ENCODE results near the gene CNPY1.

Gene CNPY1

DNA sequence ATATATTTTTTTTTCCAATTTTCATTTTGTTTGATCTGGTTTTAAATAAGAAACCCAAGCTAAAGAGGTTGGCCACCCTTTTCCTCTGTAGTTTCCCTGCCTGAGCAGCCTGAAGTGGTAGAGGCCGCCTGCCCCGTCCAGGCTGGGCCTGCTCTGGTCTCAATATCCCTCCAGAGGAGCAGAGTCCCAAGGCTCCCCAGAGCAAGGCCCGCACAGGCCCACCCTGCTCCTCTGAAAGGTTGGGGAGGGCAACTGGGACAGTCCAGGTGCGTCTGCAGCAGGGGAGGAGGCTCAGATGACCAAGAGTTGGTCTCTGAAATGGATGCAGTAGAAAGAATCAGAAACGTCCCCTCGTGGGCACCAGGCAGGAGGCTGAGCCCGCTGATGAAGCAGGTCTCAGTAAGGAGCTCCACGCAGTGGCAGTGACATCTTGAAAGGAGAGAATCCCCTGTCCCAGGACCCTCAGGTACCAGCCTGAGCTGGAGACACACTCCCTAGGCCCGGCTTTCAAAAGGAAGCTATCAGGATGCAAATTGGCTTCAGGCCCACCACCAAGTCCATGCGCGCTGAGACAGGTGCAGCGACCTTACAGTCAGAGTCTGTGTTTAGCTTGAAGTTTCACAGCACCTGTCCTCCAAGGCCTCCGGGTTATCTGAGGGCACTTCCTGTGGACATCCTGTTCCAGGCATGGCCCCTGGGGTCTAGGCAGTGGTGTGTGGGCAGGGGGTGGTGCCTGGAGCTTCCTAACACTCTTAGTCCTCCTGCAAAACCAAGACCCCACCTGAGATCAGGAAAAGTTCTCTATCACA lies 50.7 kb downstream of the CNPY1 start:
- CTCF ChIA-PET, result interaction anchor here (0.7 kb wide), 1 partner anchor 101 kb away, joined by 5 read pairs; no protein-coding TSS in a partner anchor
- no peak overlapping the region for H3K27ac ChIP-seq
- no peak for DNase-seq (ENCODE audit: low spot score)
- POLR2A ChIA-PET (ENCODE audit: low non-redundant PET), result no interaction called here
- TF ChIP-seq, protein P1, sequence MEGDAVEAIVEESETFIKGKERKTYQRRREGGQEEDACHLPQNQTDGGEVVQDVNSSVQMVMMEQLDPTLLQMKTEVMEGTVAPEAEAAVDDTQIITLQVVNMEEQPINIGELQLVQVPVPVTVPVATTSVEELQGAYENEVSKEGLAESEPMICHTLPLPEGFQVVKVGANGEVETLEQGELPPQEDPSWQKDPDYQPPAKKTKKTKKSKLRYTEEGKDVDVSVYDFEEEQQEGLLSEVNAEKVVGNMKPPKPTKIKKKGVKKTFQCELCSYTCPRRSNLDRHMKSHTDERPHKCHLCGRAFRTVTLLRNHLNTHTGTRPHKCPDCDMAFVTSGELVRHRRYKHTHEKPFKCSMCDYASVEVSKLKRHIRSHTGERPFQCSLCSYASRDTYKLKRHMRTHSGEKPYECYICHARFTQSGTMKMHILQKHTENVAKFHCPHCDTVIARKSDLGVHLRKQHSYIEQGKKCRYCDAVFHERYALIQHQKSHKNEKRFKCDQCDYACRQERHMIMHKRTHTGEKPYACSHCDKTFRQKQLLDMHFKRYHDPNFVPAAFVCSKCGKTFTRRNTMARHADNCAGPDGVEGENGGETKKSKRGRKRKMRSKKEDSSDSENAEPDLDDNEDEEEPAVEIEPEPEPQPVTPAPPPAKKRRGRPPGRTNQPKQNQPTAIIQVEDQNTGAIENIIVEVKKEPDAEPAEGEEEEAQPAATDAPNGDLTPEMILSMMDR (conservative IDR thresholded peaks at IDR 0.05; ENCODE audit: low read depth), result no peak

DNA sequence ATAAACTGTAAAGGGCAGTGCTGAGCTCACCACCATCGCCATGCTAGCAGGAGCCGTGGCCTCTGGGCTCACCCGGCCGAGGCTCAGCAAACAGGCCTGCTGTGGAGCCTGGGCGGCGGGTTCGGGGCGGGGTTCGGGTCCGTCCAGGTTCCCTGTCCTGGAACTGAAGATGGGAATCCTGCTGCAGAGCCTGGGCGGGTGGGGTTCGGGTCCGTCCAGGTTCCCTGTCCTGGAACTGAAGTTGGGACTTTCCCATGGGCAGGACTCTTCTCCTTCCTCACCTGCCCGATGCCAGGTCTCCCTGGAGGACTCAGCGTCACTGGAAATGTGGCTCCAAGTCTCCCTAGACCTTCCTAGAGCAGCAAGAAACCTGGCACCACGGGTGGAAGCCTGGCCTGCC lies 51.8 kb downstream of the CNPY1 start:
- POLR2A ChIA-PET (ENCODE audit: low non-redundant PET), result no interaction called here
- no peak for DNase-seq (ENCODE audit: low spot score)
- TF ChIP-seq, protein P1 (conservative IDR thresholded peaks at IDR 0.05; ENCODE audit: low read depth), result no peak

DNA sequence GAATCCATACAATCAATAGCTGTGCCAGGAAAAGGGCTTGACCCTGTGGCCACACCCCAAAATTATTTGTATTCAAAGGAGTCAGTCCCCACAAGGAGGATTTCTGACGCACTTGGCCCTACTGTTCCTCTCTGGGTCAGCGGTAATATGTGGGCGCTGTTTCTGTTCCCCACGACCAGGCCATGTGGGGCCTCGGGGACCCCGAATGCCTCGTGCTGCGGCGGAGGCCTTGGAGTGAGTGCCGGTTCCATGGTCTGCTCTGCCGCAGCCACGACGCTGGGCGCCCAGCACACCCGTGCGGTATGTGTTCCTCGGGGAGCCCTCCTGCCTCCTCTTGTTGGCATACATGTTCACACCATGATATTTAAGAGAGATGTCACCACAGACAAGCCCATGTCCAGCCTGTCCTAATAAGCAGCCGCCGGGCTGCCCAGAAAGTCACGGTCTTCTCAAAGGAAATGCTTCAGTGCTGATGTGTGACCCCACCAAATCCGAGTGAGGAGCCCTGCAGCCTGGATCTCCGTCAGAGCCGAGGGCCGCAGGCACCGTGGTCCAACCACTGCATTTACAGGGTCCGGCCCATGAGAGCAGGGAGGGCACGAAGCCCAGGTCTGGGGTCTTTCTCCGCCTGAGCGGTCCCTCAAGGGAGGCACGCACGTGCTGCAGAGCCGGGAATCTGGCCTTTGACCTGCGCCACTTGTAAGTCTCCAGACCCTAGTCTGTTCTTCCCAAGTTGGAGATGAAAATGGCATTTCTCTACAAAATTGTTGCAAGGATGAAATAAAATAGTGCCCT lies 52.4 kb downstream of the CNPY1 start:
- CTCF ChIA-PET, result interaction anchor here (0.8 kb wide), 1 partner anchor 137 kb away, joined by 3 read pairs; no protein-coding TSS in a partner anchor
- POLR2A ChIA-PET (ENCODE audit: low non-redundant PET), result no interaction called here
- TF ChIP-seq, protein P1 (conservative IDR thresholded peaks at IDR 0.05; ENCODE audit: low read depth), result no peak
- no peak for DNase-seq (ENCODE audit: low spot score)
- H3K27ac ChIP-seq, result no peak overlapping the region

More for the DNA sequence above, 51.8 kb downstream of the CNPY1 start:
- CTCF ChIA-PET, result no interaction called here
- no peak overlapping the region for H3K27ac ChIP-seq

DNA sequence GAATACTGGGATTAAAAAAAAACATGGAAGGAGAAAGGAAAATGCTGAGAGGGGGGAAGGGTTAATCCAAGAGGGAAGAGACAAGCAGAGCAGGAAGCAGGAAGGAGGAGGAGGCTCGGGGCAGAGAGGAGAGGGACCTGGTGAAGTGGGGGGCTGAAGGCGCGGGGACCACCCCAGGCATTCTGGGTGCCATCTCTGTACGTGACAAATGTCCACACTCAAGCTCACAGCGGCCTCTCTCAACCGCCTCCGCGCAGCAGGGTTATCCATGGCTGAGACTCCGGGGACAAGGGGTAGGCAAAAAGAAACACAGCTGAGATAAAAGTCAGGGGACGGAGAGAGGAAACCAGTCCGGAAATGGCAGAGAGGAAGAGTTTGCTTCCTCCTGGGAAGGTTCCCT lies 54.5 kb downstream of the CNPY1 start:
- no peak overlapping the region for H3K27ac ChIP-seq
- DNase-seq (ENCODE audit: low spot score), result no peak
- ChIA-PET CTCF (no interaction called here), POLR2A (ENCODE audit: low non-redundant PET) (no interaction called here)
- TF ChIP-seq, protein P1 (conservative IDR thresholded peaks at IDR 0.05; ENCODE audit: low read depth), result no peak

DNA sequence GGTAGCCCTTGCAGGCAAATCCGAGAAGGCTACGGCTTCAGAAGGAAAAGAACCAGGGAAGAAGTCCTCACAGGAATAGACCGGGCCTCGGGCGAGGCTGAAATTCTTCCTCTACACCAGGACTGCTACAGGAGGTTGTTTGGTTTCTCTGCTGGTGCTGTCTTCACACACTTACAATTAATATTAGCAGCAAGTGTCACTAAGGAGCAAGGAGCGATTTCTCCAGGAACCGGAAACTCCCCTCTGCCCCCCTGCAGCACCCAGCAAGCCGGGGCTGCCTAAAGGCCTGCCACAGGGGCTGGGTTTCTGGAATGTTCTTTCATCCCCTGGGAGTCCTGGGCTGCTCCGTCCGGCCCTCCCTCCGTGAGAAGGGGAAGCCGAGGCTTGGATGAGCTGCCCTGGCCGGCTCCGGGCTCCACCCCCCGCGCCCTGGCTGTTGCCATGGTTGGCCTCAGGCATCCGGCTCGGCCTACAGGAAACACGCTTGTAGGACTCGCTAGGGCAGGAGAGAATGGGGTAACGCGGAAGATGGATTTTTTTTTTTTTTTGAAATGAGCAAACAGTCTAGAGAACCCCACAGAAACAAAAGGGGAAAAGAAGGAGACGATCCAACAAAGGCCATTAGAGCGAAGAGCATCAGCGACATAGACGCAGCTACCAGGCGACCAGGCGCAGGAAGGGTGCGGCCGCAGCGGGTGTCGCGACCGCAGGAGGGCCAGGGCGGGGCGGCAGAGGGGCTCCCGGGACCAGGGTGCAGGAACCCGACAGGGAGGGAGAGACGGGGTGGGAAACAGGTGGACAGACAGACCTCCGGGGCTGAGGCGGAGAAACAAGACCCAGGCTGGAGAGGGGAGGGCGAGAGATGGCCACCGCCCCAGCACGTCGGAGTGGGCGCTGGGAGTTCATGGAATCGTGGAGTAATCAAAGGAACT lies 55.4 kb downstream of the CNPY1 start:
- H3K27ac ChIP-seq, result no peak overlapping the region
- CTCF ChIA-PET, result no interaction called here
- no peak for DNase-seq (ENCODE audit: low spot score)
- POLR2A ChIA-PET (ENCODE audit: low non-redundant PET), result no interaction called here
- TF ChIP-seq, protein P1 (conservative IDR thresholded peaks at IDR 0.05; ENCODE audit: low read depth), result no peak

Measured in RWPE1 (cell line).